ENCODE data around the gene GCN1. TPM values are rescaled to one million over a fixed set of nuclear protein-coding genes. Genes with fewer than 3 reads are reported as not detected.

GCN1 gene
- total and polyA plus RNA-seq, 2 of the 8 experiments (the other 6 are each of a cell fraction or from before 2014, with no cell fraction given): 61.4 to 133 TPM

GRCh38 chr12:120240495-120240833, 45.9 kb upstream of the GCN1 start:
- H3K4me2 ChIP-seq (ENCODE audit: insufficient read depth in 1 of 2, low read depth in 2 of 2, low read length in 2 of 2): no peak overlapping the region
- H3K9ac ChIP-seq (replicated peaks in 1 of 4; ENCODE audit: extremely low read depth in 1 of 4, low read depth in 3 of 4, low read length in 3 of 4): no peak overlapping the region
- no peak overlapping the region for H3K4ac ChIP-seq (replicated peaks; ENCODE audit: insufficient read length, low read depth, low read length)
- no peak overlapping the region for H2BK12ac ChIP-seq (ENCODE audit: low read depth, low read length)
- peaks cover 6 to 79% of the 10 kb centered on the region in 2 experiments; a peak in 3 of 4 replicates for H3K79me2 ChIP-seq (ENCODE audit: control insufficient read depth in 1 of 2, insufficient read depth in 2 of 2, low read length in 2 of 2)
- no peak overlapping the region for H2BK20ac ChIP-seq (ENCODE audit: low read length)
- H3K23ac ChIP-seq (ENCODE audit: insufficient read length): no peak overlapping the region
- no peaks in the 10 kb centered on the region for H3K23me2 ChIP-seq (ENCODE audit: low read depth, low read length)
- H2BK5ac ChIP-seq (ENCODE audit: low read depth, low read length): no peak overlapping the region
- H2BK120ac ChIP-seq (replicated peaks; ENCODE audit: low read depth, low read length): no peak overlapping the region
- FAIRE-seq: no peak
- peaks cover 27% of the 10 kb centered on the region for H3K79me1 ChIP-seq (ENCODE audit: low read depth, low read length)
- H3K4me1 ChIP-seq (replicated peaks in 1 of 4; ENCODE audit: control insufficient read depth in 3 of 4, insufficient read depth in 4 of 4, low read length in 3 of 4): peaks cover 7 to 23% (median 8%) of the 10 kb centered on the region in 4 experiments; a peak in 6 of 7 replicates
- no peaks in the 10 kb centered on the region for H3K9me3 ChIP-seq (ENCODE audit: insufficient read depth in 2 of 2, low read depth in 1 of 2, low read length in 1 of 2)
- DNase-seq (ENCODE audit: low read depth in 1 of 2, low spot score in 2 of 2): no peak
- H3K27ac ChIP-seq (ENCODE audit: low read depth, low read length): no peak overlapping the region
- CTCF ChIA-PET (ENCODE audit: partially characterized antibody): interaction anchor here (0.9 to 34.8 kb wide), 5 partner anchors 15 to 127 kb away, joined by 3 to 930 read pairs (median 4); partner anchors contain the start of genes PXN and SIRT4
- 89% methylated on average over 5 of the region's 5 CpGs; no CpG with 5 or more reads in 1 of the 2 experiments for WGBS, 2 experiments (ENCODE audit: extremely low coverage in 1 of 2, insufficient coverage in 1 of 2, insufficient read length in 1 of 2, insufficient replicate concordance in 2 of 2, low coverage in 1 of 2, low lambda C conversion rate in 2 of 2, missing lambda C conversion rate in 1 of 2)
- no peaks in the 10 kb centered on the region; a peak in 1 of 8 replicates for H3K36me3 ChIP-seq (ENCODE audit: control insufficient read depth in 2 of 4, insufficient read depth in 4 of 4, low read length in 3 of 4)
- H3K14ac ChIP-seq (ENCODE audit: insufficient read length): no peak overlapping the region
- no peak overlapping the region for H4K91ac ChIP-seq (replicated peaks; ENCODE audit: insufficient read length, low read length)
- H4K8ac ChIP-seq (ENCODE audit: extremely low read depth, insufficient read depth, low read length): no peak overlapping the region
- POLR2A ChIA-PET (ENCODE audit: partially characterized antibody): interaction anchor here (67.0 to 88.3 kb wide), 2 partner anchors 12 to 27 kb away, joined by 4270 read pairs; partner anchors contain the start of genes GCN1, PXN, RNU4-1 and RNU4-2
- H3K56ac ChIP-seq (replicated peaks; ENCODE audit: insufficient read length, low read depth, low read length): no peak overlapping the region
- no peak overlapping the region for H2AFZ ChIP-seq (ENCODE audit: low read length)
- no peak overlapping the region for H4K5ac ChIP-seq (ENCODE audit: insufficient read length, low read depth, low read length)
- peaks cover 13 to 35% of the 10 kb centered on the region in 2 experiments for H4K20me1 ChIP-seq (replicated peaks in 1 of 2; ENCODE audit: control insufficient read depth in 1 of 2, insufficient read depth in 2 of 2, low read length in 2 of 2)
- no peak overlapping the region for H3K4me3 ChIP-seq (ENCODE audit: extremely low read depth in 1 of 4, insufficient read depth in 2 of 4, low read depth in 3 of 4, low read length in 4 of 4)
- no peak overlapping the region for H2BK15ac ChIP-seq (ENCODE audit: low read length)
- no peak overlapping the region for H2AK5ac ChIP-seq (ENCODE audit: low read depth, low read length)
- H3K27me3 ChIP-seq (replicated peaks in 1 of 4; ENCODE audit: control insufficient read depth in 3 of 4, extremely low read depth in 1 of 4, insufficient read depth in 3 of 4, low read length in 3 of 4): no peaks in the 10 kb centered on the region
- H3K18ac ChIP-seq (ENCODE audit: extremely low read depth, low read length): no peak overlapping the region
- TF ChIP-seq YY1 (IDR thresholded peaks at IDR 0.05; ENCODE audit: low read depth, low read length) (no peak), SP4 (IDR thresholded peaks at IDR 0.05; ENCODE audit: low read length) (no peak), BRCA1 (IDR thresholded peaks at IDR 0.05; ENCODE audit: low read depth, low read length) (no peak), GABPA (IDR thresholded peaks at IDR 0.05; ENCODE audit: borderline replicate concordance, insufficient read depth, low read length) (no peak), SIRT6 (IDR thresholded peaks at IDR 0.05; ENCODE audit: low read length) (no peak), HDAC2 (IDR thresholded peaks at IDR 0.05; ENCODE audit: borderline replicate concordance in 1 of 2, low read depth in 2 of 2, low read length in 2 of 2) (no peak), CREB1 (IDR thresholded peaks at IDR 0.05) (no peak), ZNF274 (IDR thresholded peaks at IDR 0.05; ENCODE audit: borderline replicate concordance, extremely low read depth, low read length) (no peak), RAD21 (IDR thresholded peaks at IDR 0.05 in 1 of 2, conservative IDR thresholded peaks at IDR 0.05 in 1 of 2; ENCODE audit: low read depth in 2 of 2, low read length in 2 of 2) (no peak), TEAD4 (IDR thresholded peaks at IDR 0.05; ENCODE audit: low read depth, low read length) (no peak)
- TF ChIP-seq, protein P1, sequence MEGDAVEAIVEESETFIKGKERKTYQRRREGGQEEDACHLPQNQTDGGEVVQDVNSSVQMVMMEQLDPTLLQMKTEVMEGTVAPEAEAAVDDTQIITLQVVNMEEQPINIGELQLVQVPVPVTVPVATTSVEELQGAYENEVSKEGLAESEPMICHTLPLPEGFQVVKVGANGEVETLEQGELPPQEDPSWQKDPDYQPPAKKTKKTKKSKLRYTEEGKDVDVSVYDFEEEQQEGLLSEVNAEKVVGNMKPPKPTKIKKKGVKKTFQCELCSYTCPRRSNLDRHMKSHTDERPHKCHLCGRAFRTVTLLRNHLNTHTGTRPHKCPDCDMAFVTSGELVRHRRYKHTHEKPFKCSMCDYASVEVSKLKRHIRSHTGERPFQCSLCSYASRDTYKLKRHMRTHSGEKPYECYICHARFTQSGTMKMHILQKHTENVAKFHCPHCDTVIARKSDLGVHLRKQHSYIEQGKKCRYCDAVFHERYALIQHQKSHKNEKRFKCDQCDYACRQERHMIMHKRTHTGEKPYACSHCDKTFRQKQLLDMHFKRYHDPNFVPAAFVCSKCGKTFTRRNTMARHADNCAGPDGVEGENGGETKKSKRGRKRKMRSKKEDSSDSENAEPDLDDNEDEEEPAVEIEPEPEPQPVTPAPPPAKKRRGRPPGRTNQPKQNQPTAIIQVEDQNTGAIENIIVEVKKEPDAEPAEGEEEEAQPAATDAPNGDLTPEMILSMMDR (IDR thresholded peaks at IDR 0.05; ENCODE audit: control extremely low read depth in 1 of 3, insufficient read depth in 1 of 3, low read depth in 1 of 3, low read length in 3 of 3): no peak

Data from H1 (cell line).